HG02840 (cell line): ENCODE measurements around the gene MICAL2.

Source experiments
- ATAC-seq: cut with Tn5 transposase; IDR thresholded peaks from one replicate; pipeline ENCODE4 v1.9.1; 2021; ENCODE audit warnings: mild to moderate bottlenecking, moderate library complexity, moderate number of reproducible peaks; ENCODE audit not compliant: unreplicated experiment, low FRiP score

The MICAL2 gene

GRCh38 chr11:12276831-12277475 is 166.6 kb downstream of the MICAL2 start:
- ATAC-seq: no peak

GRCh38 chr11:12278766-12279671 is 168.6 kb downstream of the MICAL2 start:
- ATAC-seq: no peak

- ATAC-seq: no peak
Observed at GRCh38 chr11:12279672-12280108, 169.3 kb downstream of the MICAL2 start.

GRCh38 chr11:12280199-12280837 is 169.9 kb downstream of the MICAL2 start:
- no peak for ATAC-seq

GRCh38 chr11:12280838-12281565 is 170.6 kb downstream of the MICAL2 start:
- ATAC-seq: no peak

GRCh38 chr11:12281571-12282478 is 171.4 kb downstream of the MICAL2 start:
- no peak for ATAC-seq

- ATAC-seq: no peak
Observed at GRCh38 chr11:12282676-12283075, 172.3 kb downstream of the MICAL2 start.

GRCh38 chr11:12284316-12285050 is 174.1 kb downstream of the MICAL2 start:
- no peak for ATAC-seq

- ATAC-seq: no peak
Observed at GRCh38 chr11:12285106-12285505, 174.7 kb downstream of the MICAL2 start.

- ATAC-seq: no peak
Observed at GRCh38 chr11:12285811-12286222, 175.4 kb downstream of the MICAL2 start.

GRCh38 chr11:12286606-12287005 is 176.2 kb downstream of the MICAL2 start:
- no peak for ATAC-seq

GRCh38 chr11:12287009-12287373 is 176.6 kb downstream of the MICAL2 start:
- no peak for ATAC-seq

- ATAC-seq: no peak
Observed at GRCh38 chr11:12287374-12288211, 177.2 kb downstream of the MICAL2 start.

- no peak for ATAC-seq
Observed at GRCh38 chr11:12288212-12288930, 178.0 kb downstream of the MICAL2 start.

GRCh38 chr11:12288931-12289666 is 178.7 kb downstream of the MICAL2 start:
- no peak for ATAC-seq

- ATAC-seq: no peak
Observed at GRCh38 chr11:12289667-12290476, 179.5 kb downstream of the MICAL2 start.
